Fibroblast of skin of left quadriceps (primary cell): ENCODE measurements around the gene IRF2BPL.

Experiments used
- DNase-seq, 2 experiments: peaks; one replicate each; pipeline ENCODE4 v3.0.0-alpha.2; 2013; ENCODE audit warnings: low read depth in 2 of 2

The IRF2BPL gene

DNA sequence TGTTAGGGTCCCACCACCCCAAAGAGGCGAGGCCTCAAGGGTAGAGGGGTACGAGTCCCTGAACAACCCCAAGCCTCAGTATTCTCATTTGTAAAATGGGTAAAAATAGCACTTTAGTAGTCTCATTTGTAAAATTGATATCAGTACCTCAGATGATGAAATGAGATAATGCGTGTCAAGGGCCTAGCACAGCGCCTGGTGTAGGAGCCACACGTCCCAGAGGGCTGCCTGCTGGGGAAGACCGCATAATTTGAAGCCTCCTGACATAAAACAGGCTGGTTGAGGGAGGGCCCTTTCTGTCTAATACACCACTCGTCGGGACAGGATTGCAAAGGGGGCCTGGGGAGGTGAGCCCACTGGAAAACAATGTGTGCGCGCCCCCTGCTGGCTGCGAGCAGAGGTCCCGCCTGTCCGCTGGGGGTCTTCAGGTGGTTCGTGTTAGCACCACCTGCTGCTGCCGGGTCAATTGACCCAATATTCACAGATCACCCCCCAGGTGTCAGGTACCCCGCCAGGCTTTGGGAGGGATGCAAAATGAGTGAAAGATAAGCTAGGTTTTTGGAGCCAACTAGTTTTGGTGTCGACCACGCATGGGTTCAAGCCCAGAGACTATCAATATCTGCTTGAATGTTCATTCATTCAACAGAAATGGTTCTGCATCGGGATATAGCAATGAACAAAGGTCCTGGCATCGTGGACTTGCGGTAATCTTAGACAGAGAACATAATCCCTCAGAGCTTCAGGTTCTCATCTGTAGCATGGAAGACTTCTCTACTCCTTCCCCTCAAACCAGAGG, 24.7 kb upstream of the IRF2BPL start:
- DNase-seq, result peak; percentile 63 to 70

DNA sequence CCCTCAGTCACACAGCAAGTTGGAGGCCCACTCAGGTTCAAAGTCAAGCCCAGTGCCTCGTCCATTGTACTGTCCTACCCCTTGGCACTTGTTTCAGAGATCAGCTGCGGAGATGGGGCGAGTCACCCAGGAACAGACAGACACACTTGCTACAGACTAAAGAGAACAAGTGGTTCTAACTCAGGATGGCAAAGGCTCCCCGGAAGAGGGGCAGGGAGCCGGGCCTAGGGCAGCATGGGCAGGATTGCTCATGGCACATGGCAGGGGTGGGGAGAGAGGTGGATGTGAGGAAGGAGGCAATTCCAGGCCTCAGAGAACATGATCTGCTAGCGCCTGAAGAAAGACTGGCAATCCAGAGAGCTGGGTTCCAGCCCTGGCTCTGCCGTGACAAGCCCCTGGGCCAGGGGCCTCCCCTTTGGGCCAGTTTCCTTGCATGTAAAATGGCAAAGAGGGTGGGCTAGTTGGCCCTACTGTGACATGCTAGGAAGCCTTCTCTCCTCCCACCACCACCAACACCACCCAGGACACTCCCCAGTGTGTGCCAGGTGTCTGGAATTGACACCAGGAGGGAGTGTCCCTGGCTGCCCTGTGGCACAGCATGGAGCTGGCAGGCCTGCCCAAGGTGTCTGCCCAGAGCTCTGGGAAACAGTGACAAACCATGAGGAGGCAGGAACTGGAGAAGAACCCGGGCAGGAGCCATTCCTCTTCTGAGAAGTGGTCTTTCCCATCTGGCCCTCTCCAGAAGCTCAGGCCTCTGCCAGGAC, 24.0 kb upstream of the IRF2BPL start:
- no peak for DNase-seq

DNA sequence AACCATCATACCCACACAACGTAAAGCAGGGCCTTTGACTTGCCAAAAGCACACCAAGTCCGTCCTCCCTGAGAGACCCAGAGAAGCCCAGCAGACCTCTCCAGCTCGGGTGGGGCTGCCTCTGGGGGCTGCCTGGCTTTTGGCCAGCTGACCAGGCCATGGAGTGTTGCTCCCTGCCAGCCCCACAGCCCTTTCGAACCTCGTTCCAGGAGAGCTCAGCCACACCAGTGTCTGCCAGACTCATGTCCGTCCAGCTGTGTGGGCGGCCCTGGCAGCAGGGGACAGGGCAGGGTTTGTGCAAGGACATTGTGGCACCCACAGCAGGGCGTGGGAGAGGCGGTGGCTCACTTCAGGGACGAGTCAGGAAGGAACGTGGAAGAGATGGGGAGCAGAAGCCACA, 22.6 kb upstream of the IRF2BPL start:
- DNase-seq, result no peak

DNA sequence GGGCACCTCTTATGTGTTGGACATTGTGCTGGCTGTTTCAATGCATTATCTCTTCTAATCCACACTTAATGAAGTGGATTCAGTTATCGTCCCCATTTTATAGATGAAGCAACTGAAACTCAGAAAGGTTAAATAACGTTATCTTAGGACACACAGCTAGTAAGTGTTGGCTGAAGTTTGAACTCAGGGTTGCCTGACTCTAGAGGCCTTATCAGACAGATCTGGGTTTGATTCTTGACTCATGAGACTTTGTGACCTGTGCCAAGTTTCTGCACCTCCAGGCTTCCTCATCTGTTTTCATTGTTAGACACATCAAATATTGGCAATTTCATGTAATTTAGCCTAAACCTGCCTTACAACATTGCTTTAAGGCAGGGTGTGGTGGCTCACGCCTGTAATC, 18.2 kb upstream of the IRF2BPL start:
- DNase-seq, result no peak

DNA sequence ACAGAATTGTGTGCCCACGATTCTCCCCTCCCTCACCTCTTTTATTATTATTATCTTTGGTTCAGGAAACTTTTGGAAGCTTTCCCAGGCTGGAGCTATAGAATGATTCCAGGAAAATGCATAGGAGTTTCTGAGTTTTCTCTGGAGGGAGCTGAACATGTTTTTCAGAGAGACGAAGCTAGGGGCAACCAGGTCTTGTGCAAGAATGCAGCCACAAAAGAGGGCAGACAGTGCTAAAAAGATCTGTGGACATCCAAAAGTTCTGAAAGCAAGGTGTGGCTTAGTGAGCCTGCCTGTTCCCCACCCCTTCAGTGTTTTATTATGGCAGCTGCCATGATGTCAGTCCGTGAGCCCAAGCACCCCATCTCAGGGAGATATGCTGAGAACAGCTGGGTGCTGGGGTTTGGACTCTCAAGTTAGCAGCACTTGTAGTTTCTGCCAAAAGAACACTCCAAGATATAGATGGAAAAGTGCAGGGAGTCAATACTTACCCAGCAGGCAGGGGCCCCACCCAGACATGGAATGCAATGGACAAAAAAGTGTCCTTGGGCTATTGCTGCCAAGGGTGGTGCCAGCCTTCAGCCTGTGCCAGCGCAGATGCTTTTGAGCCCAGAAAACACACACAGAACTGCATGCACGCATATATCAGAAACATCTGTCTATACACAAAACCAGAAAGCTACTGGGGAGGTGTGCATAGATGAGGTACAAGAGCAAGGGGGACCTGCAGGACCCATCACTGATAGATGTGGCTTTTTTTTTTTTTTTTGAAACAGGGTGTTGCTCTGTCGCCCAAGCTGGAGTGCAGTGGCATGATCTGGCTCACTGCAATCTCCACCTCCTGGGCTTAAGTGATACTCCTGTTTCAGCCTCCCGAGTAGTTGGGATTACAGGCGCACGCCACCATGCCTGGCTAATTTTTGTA, 17.0 kb upstream of the IRF2BPL start:
- DNase-seq, result no peak

DNA sequence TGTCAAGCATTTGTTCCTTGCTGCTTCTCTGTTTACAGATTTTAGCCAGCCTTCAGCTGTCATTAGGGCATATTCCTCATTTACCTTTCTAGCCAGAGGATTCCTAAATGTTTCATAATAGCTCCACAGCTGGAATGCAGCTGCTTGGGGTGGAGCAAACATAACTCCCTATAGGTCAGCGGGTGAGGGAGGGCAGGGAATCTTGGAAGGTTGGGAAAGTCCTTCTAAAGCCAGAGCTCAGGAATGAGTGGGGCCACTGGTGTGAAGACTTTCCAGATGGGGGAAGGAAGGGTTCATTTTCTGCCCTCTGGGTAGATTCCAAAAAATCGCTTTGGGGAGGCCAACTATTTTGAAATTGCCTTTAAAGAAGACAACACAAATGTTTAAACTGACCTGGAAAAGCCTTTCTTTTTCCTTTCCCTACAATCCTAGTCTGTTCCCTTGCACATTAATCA, 16.3 kb upstream of the IRF2BPL start:
- peak in 1 of 2 experiments; percentile 66 for DNase-seq

DNA sequence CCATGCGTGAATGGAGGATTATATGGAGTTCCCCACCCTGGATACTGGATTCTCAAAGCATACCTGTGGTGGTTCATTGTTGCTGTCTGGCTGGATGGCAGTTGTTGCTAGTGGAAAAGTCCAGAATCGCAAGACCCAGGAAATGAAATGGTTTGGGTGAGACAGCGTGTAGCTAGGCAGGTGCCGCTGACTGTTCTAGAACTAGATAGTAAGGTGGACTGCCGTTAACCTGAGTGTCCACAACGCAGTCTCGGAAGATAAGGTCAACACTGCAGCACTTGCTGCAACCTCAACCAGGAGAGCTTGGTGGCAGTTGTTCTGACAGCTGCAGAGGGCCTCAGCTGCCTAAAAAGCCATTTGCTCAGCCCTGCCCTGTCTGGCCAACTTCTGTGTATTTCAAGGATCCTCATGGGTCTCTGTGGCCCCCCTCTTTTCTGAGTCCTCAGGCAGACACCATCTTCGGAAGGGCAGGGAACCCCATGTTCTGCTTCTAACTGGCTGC, 15.5 kb upstream of the IRF2BPL start:
- DNase-seq, result no peak

DNA sequence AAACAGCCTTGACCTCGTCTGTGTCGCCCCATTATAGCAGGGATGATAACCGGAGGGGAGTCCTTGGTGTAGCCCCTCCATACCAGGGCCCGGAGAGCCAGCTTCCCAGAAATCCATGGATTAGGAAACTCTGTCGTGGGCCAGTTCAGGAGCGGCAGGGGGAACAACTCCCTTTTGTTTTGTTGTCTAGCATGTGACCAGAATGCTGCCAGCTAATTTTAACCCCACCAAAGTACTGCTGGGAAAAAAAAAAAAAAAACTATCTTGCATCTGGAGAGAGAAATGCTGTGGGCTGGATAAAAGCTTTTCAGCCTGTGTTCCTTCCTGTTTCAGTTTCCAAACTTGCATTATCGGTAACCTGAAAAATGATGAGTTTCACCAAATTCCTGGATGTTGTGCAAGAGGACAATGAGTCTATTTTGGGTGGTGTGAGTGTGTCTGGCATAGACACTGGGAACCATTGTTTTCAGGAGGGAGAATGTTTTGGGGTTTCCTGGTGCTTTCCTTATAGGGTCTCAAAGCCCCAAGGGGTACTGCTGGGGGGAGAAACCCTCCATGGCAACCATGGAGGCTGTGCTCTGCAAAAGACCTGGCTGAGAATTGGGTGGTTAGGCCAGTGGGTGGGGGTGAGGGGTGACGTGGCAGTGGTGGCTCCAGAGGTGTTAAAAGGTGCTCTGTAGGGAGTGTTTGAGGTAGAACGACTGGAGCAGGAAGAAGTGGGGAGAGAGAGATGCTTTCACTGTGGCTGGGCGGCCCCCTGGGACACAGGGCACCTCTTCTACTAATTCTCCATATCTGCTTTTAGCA, 14.9 kb upstream of the IRF2BPL start:
- peak; percentile 92 to 93 for DNase-seq

DNA sequence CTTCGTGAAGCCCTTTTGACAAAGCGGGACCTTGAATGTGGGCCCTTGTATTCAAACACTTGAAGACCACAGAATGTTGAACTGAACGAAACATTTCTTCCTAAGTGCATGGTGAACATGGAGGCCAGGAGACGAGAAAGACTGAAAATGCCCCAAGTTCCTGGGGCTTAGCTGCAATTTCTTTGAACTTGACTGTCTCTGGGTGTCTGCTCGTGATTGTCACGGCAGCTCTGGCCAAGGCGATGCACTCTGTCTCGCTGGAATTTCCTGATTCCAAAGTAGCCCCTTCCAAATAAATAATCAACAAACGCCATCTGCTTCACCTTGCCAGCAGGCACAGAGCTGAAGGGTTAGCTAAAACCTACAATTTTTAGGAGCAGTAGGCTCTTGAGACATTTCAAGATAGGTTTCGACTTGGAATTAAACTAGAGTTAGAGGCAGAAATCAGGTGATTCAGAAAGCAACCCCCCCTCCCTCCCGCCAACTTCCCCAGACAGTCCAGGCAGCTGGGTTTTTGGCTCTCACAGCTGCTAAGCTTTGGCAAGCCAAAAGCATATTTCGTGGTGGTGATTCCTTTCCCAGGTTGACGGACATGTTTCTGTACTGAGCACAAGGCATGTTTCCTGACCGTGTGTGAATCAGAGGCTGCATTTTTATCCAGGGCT, 13.5 kb upstream of the IRF2BPL start:
- peak; percentile 86 for DNase-seq

DNA sequence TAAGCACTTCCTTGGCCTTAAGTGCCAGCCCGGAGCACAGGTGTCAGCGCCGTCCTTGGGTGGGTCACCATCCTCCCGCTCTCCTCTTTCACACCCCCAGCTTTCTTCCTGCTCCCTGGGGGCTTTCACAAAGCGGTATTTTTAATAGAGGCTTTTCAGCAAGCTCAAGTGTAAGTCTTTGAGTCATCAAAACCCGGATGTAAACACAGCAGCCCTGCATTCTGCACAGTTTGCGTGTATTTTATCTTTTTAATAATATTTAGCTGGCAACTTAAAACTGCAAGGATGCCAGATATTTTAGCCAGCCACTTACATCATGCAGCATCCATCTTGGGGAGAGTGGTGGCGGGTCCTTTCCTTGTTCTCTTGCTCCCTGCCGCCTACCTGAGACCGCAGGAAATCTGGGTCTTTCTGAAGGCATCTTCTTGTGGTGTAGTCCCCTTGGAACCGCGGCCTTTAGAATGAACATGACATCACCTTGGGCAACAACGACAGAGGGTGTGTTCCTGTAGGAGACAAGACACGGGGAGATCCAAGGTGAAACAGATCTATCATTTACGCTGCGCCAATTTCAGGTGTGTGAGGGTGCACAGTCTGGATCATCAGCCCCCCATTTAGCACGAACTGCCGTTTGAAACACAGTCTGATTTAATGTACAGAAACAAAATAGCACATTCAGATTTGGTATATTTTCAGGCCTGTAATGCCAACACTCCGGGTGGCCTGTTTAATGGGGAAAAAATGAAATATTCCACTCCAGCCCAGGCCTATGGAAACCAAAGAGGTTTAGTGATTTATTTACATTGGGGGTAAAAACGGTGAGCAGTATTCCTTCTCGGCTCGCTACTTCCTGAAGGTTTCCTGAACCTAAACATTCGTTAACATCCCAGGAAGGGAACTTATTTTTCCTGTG, 12.5 kb upstream of the IRF2BPL start:
- peak; percentile 72 to 75 for DNase-seq

DNA sequence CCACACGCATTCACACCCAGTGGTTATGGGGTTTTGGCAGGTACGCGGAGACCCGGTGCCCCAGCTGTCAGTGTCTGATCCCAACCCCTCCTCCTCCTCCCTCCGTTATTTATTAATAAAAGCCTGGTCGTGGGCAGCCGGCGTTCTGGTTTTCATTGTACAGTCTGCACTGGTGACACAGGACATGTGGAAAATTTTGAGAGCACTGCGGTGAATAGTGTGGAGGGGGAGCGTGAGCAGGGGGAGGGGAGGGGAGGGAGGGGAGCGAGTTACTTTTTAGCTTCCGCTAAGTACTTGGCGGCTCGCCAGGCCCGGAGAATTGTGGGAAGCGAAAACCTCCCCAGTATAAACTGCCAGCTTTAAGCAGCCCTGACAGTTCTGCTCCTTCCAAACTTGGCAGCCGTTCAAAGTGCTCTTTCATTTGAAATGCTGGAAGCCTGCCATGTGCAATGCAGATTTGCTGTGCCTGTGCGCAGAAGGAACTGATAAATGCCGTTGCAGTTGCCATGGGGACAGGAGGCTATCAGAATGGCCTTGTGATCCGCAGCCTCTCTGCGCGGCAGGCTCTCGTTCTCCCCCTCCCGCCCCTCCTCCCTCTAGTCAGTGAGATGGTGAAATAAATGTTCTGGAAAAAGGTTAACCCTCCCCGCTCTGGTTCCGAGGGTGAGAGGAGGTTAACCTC, 11.7 kb upstream of the IRF2BPL start:
- peak; percentile 99 for DNase-seq

DNA sequence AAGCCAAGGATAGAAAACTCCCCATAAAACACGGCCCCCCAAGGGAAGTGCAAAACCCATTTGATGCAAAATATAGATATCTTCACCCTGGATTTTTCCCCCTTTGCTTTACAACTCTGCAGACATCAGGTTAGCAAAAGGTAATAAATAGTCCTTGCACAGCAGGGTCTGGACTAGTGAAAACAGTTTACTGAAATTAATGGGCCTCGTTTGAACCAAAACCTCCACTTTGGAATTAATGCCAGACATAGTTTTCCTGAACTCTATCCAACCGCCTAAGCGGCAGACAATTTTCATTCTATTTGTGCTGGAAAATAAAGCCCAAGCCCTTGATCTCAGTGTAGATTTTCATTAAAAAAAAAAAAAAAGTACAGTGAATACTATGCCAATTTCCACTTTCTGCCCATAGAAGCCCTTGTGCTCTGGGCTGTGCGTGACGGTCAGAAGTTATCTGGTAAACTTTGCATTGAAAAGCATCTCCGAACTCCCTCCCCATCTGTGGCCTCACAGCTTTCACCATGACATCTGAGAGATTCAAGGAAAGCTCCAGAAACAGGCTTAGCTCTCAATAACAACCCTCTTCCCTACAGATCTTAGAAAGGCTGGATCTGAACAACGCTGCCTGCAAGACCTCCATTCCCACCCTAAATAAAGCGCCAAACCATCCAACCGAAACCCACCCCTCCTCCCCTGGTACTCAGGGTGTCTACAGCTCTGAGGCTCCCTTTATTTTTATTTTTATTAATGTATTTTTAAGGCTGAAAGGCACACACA, 11.0 kb upstream of the IRF2BPL start:
- peak; percentile 67 to 74 for DNase-seq

DNA sequence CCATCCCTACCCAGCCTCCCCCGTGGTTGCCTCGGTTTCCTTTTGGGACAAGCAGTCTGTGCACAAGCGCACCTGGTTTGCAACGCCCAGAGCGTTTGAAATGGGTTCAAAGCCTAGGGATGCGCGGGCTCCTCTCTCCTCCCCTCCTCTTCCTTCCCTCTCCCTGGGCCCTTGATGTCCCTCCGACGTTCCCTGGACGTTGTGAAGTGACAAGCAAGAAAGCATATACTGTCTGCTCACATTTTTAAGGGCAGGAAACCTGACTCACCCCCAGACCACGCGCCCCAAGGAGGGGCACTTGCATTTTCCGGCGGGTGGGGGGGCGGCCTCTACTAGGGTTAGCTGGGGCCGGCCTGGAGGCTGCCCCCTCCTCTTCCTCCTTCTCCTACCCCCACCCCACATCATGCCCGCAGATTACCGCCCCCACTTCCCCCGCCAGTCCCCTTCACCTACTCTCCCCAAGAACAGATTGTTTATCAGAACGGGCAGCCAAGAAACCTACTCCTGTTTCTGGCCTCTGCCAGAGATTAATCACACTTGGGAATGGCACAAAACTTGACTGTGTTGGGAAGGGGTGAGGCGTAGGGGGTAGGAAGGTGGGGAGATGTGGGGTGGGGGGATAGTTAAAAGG, 9.5 kb upstream of the IRF2BPL start:
- no peak for DNase-seq

DNA sequence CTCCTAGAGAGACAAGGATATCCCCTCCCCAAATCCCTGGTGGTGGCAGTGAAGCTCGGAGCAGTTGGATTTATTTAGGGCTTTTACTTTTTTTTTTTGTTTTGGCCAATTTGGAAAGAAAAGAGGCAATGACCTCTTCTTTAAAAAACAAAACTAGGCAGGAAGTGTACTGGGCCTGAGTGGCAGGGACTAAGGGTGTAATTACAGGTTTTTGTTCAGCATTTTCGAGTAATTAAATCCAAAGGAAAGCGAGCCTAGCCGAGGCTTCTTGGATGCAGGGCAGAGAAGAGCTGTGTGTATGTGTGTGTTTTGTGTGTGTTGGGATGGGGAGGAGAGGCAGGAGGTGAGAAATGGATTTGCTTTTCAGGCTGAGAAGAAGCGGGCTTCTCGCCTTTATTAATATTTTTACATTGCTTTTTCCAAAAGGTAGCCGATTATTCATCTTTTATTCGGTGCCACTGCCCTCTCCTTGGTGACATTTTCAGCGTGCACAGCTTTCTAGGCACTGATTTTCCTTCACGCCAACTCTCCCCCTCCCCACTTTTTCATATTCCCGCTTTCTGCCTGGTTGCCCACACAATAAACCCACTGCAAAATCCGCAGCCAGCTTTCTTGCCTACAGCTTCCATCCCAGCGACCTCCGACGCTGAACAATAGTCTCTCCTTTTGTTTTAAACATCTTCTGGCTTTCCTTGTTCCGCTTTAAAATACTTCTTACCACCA, 8.9 kb upstream of the IRF2BPL start:
- no peak for DNase-seq

DNA sequence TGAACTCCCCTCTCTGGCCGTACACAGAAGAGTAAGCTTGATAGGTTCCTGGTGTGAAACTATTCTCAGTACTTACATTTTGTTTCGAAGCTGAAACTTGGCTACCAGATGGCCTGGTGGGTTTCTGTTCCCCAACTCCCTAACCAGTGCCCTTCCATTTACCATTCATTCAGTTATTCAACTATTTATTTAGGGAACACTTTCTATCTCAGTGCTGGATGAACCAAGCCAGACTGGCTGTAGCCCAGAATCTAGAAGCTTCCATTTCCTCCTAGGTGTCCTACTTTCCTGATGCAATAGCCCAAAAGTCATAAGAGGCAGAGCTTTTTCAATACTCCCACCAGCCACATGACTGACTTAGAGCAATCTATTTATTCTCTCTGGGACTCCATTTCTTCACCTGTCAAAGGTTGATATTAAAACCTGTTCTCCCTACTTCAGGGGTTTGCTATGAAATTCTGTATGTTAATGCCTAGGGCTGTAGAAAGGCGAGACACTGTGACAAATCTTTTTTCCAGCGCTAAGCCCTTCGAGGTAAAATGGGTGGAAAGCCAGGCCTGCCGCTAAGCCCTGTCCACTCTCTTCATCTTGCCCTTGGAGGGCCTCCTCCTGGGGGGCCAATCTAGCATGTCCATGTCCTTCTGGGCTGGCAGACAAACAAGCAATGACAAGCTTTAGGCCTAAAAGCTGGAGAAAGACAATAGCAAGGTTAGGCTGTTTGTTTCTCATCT, 8.1 kb upstream of the IRF2BPL start:
- no peak for DNase-seq

DNA sequence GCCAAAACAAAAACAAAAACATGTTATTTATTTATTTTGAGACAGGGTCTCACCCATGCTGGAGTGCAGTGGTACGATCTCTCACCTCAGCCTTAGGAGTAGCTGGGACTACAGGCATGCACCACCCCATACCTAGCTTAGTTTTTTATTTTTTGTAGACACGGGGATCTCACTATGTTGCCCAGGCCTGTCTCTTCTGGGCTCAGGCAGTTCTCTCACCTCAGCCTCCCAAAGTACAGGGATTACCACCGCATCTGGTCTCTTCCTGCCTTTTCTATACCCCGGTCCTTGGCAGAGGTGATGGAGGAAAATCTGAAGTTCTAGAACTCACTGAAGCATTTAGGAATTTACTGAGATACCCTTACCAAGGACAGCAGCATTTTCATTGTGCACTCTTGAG, 6.8 kb upstream of the IRF2BPL start:
- DNase-seq, result no peak
